RWPE2 (cell line): ENCODE results near the gene MINDY2.
"Not testable (repeated sequence)": the region's sequence is repeated elsewhere in the genome, so short reads cannot be mapped to it uniquely, and the experiment has no call there.

Source experiments
- ATAC-seq: fragments of 200-7000 bp; cut with Tn5 transposase; 3 replicates; pipeline ENCODE4 v1.9.1; 2021; ENCODE audit warnings: low read depth
- DNase-seq: peaks from one replicate; pipeline ENCODE4 v3.0.0-alpha.2; 2020; ENCODE audit warnings: low spot score
- H3K27ac ChIP-seq: fragments of 450-650 bp; 2 replicates; pipeline ENCODE4 v1.5.1; 2017; ENCODE audit warnings: mild to moderate bottlenecking; ENCODE audit not compliant: poor library complexity, severe bottlenecking
- H3K27me3 ChIP-seq: fragments of 250-450 bp; sonication (Bioruptor Pico); 2 replicates; pipeline ENCODE4 v1.5.1; 2021; ENCODE audit warnings: mild to moderate bottlenecking, moderate library complexity; ENCODE audit not compliant: insufficient read depth, poor library complexity, severe bottlenecking
- H3K36me3 ChIP-seq: fragments of 250-450 bp; sonication (Bioruptor Pico); 2 replicates; pipeline ENCODE4 v1.5.1; 2020; ENCODE audit warnings: low read depth, mild to moderate bottlenecking, moderate library complexity
- H3K4me1 ChIP-seq: fragments of 250-450 bp; sonication (Bioruptor Pico); 2 replicates; pipeline ENCODE4 v1.5.1; 2021; ENCODE audit warnings: mild to moderate bottlenecking, moderate library complexity; ENCODE audit not compliant: insufficient read depth, poor library complexity, severe bottlenecking
- H3K4me3 ChIP-seq: fragments of 250-450 bp; sonication (Bioruptor Pico); 2 replicates; pipeline ENCODE4 v1.5.1; 2021; ENCODE audit warnings: mild to moderate bottlenecking, moderate library complexity; ENCODE audit not compliant: severe bottlenecking
- H3K9me3 ChIP-seq: fragments of 250-450 bp; sonication (Bioruptor Pico); 2 replicates; pipeline ENCODE4 v1.5.1; 2021; ENCODE audit warnings: mild to moderate bottlenecking, moderate library complexity; ENCODE audit not compliant: severe bottlenecking
- TF ChIP-seq, protein P1 (sequence below): fragments of 450-650 bp; IDR thresholded peaks from one replicate; pipeline ENCODE4 v1.5.1; 2017; ENCODE audit warnings: mild to moderate bottlenecking, moderate library complexity; ENCODE audit not compliant: poor library complexity, severe bottlenecking

The MINDY2 gene

DNA sequence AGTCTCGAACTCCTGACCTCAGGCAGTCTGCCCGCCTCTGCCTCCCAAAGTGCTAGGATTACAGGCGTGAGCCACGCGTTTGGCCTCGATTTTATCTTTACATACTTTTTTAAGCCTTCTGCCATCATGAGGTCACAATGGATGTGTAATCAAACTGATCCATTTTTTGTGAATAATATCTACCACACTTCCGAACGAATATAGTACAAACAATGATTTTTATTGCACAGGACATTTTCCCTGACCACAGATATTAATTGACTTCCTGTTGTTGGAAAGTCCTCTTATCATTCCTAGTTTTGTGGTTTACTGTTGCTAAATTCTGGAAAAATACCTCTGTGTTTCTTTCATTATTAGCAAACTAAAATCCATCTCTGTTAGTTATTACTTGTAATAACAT lies 68.9 kb downstream of the MINDY2 start:
- no peak for DNase-seq
- peak overlapping the region; percentile 4 for H3K27ac ChIP-seq
- H3K36me3 ChIP-seq, result peaks cover 49% of the 10 kb centered on the region
- no peak overlapping the region for H3K4me3 ChIP-seq
- H3K4me1 ChIP-seq, result no peaks in the 10 kb centered on the region
- peak; percentile 43; the same call in 2 of the 3 replicates for ATAC-seq
- TF ChIP-seq, protein P1, sequence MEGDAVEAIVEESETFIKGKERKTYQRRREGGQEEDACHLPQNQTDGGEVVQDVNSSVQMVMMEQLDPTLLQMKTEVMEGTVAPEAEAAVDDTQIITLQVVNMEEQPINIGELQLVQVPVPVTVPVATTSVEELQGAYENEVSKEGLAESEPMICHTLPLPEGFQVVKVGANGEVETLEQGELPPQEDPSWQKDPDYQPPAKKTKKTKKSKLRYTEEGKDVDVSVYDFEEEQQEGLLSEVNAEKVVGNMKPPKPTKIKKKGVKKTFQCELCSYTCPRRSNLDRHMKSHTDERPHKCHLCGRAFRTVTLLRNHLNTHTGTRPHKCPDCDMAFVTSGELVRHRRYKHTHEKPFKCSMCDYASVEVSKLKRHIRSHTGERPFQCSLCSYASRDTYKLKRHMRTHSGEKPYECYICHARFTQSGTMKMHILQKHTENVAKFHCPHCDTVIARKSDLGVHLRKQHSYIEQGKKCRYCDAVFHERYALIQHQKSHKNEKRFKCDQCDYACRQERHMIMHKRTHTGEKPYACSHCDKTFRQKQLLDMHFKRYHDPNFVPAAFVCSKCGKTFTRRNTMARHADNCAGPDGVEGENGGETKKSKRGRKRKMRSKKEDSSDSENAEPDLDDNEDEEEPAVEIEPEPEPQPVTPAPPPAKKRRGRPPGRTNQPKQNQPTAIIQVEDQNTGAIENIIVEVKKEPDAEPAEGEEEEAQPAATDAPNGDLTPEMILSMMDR, result no peak
- no peaks in the 10 kb centered on the region for H3K27me3 ChIP-seq
- H3K9me3 ChIP-seq, result no peaks in the 10 kb centered on the region

- Histone ChIP-seq H3K27ac (no peak overlapping the region), H3K9me3 (no peaks in the 10 kb centered on the region), H3K36me3 (peaks cover 62% of the 10 kb centered on the region), H3K4me1 (no peaks in the 10 kb centered on the region), H3K4me3 (no peak overlapping the region), H3K27me3 (no peaks in the 10 kb centered on the region)
- DNase-seq (no peak), ATAC-seq (no peak)
- TF ChIP-seq, protein P1, result no peak
Measured at GRCh38 chr15:58842713-58843396, 71.8 kb downstream of the MINDY2 start.

DNA sequence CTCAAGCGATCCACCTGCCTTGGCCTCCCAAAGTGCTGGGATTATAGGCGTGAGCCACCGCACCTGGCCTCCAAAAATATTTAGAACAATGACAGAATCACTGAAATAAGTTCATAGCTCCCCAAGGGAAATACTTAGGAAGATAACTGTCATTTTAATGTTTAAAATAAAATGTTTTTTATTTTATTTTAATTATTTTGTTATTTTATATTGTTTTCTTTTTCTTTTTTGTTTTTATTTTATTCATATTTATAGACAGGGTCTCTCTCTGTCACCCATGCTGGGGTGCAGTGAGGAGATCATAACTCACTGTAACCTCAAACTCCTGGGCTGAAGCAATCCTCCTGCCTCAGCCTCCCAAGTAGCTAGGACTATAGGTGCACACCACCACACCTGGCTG lies 80.1 kb downstream of the MINDY2 start:
- H3K9me3 ChIP-seq, result not testable (repeated sequence)

GRCh38 chr15:58852347-58852746 lies 81.2 kb downstream of the MINDY2 start:
- no peak; the same call in 2 of the 3 replicates for ATAC-seq
- no peaks in the 10 kb centered on the region for H3K4me1 ChIP-seq
- TF ChIP-seq, protein P1, result no peak
- H3K36me3 ChIP-seq, result peaks cover 76% of the 10 kb centered on the region
- H3K4me3 ChIP-seq, result no peak overlapping the region
- H3K27me3 ChIP-seq, result no peaks in the 10 kb centered on the region
- H3K9me3 ChIP-seq, result no peaks in the 10 kb centered on the region
- DNase-seq, result no peak
- H3K27ac ChIP-seq, result no peak overlapping the region

More for the DNA sequence above, 80.1 kb downstream of the MINDY2 start:
- H3K27ac ChIP-seq, H3K4me3 ChIP-seq, H3K27me3 ChIP-seq, DNase-seq, H3K4me1 ChIP-seq, ATAC-seq: not testable (repeated sequence)
- peaks cover 78% of the 10 kb centered on the region for H3K36me3 ChIP-seq

GRCh38 chr15:58854593-58854992 lies 83.5 kb downstream of the MINDY2 start:
- DNase-seq (no peak), ATAC-seq (no peak)
- H3K9me3 ChIP-seq, result no peaks in the 10 kb centered on the region
- H3K4me3 ChIP-seq, result no peak overlapping the region
- H3K36me3 ChIP-seq, result peaks cover 71% of the 10 kb centered on the region
- TF ChIP-seq, protein P1, result no peak
- no peak overlapping the region for H3K27ac ChIP-seq
- no peaks in the 10 kb centered on the region for H3K4me1 ChIP-seq
- no peaks in the 10 kb centered on the region for H3K27me3 ChIP-seq
